ENCODE data around the gene WDR53. TPM values are rescaled to one million over a fixed set of nuclear protein-coding genes. Genes with fewer than 3 reads are reported as not detected.
"Not testable (repeated sequence)": the region's sequence is repeated elsewhere in the genome, so short reads cannot be mapped to it uniquely, and the experiment has no call there.

The WDR53 gene
- total and polyA plus RNA-seq, 3 experiments from 2014 or later, result 21.5 to 28.8 (median 26.7) TPM

DNA sequence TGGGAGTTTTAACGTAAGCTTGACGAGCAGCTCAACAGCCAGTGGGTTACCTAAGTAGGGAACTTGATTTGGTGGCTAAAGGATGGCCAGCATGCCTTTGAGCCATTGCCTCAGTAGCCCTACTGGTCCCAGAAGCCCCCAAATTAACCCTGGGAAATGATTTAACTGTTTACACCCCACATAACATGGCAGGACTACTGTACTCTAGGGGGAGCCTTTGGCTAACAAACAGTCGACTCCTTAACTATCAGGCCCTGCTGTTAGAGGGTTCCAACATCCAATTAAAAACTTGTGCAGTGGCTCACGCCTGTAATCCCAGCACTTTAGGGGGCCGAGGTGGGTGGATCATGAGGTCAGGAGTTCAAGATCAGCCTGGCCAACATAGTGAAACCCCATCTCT lies 43.8 kb downstream of the WDR53 start:
- H3K9me3 Mint-ChIP-seq, result peaks cover 18 to 27% (median 22%) of the 10 kb centered on the region in 5 donors
- H3K27me3 Mint-ChIP-seq, result peaks cover 5 to 12% of the 10 kb centered on the region in 2 donors
- peaks cover 0 to 16% (median 5%) of the 10 kb centered on the region in 3 donors for H3K36me3 Mint-ChIP-seq
- Histone ChIP-seq H3K4me3 (ENCODE audit: low read length) (no peak overlapping the region), H3K36me3 (ENCODE audit: insufficient read depth, low read length) (no peaks in the 10 kb centered on the region), H3K27me3 (ENCODE audit: insufficient read depth, low read length, poor library complexity, severe bottlenecking) (no peaks in the 10 kb centered on the region), H3K9me3 (ENCODE audit: low read length) (peaks cover 10% of the 10 kb centered on the region), H3K4me1 (ENCODE audit: insufficient read depth, low read length) (no peaks in the 10 kb centered on the region), H3K27ac (ENCODE audit: low read depth, low read length) (no peak overlapping the region)
- H3K4me3 Mint-ChIP-seq, result no peak overlapping the region
- ChIA-PET POLR2A (no interaction called here), CTCF (interaction anchor here (1.2 to 1.4 kb wide), 2 partner anchors 12 to 18 kb away, joined by 3 read pairs; no protein-coding TSS in a partner anchor)
- H3K4me1 Mint-ChIP-seq, result peaks cover 0 to 9% (median 1%) of the 10 kb centered on the region in 3 donors
- no peak overlapping the region for H3K27ac Mint-ChIP-seq
- no peak for DNase-seq

DNA sequence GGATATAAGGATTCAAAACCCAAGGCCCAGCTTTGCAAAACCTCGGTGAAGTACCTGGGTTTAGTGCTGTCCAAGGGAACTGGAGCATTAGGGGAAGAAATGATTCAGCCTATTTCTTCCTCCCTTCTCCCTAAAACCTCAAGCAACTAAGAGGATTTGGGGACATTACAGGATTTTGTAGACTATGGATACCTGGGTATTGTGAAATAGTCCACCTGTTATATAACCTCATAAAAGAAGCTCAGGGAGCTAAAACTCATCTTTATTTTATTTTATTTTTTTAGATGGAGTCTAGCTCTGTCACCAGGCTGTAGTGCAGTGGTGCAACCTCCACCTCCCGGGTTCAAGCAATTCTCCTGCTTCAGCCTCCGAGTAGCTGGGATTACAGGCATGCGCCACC lies 44.5 kb downstream of the WDR53 start:
- H3K9me3 ChIP-seq (ENCODE audit: low read length), result peaks cover 16% of the 10 kb centered on the region
- no peak overlapping the region for H3K27ac ChIP-seq (ENCODE audit: low read depth, low read length)
- CTCF ChIA-PET, result interaction anchor here (1.4 to 2.5 kb wide), 3 partner anchors 17 to 270 kb away, joined by 3 to 20 read pairs (median 3); no protein-coding TSS in a partner anchor
- POLR2A ChIA-PET, result no interaction called here
- H3K36me3 ChIP-seq (ENCODE audit: insufficient read depth, low read length), result no peaks in the 10 kb centered on the region
- Mint-ChIP-seq H3K27me3 (peaks cover 5 to 12% of the 10 kb centered on the region in 2 donors), H3K36me3 (peaks cover 0 to 18% (median 6%) of the 10 kb centered on the region in 3 donors), H3K4me3 (no peak overlapping the region), H3K9me3 (peaks cover 25 to 34% (median 29%) of the 10 kb centered on the region in 5 donors), H3K4me1 (peaks cover 0 to 6% (median 3%) of the 10 kb centered on the region in 3 donors), H3K27ac (no peak overlapping the region)
- no peak for DNase-seq
- no peak overlapping the region for H3K4me3 ChIP-seq (ENCODE audit: low read length)
- H3K4me1 ChIP-seq (ENCODE audit: insufficient read depth, low read length), result no peaks in the 10 kb centered on the region
- no peaks in the 10 kb centered on the region for H3K27me3 ChIP-seq (ENCODE audit: insufficient read depth, low read length, poor library complexity, severe bottlenecking)

DNA sequence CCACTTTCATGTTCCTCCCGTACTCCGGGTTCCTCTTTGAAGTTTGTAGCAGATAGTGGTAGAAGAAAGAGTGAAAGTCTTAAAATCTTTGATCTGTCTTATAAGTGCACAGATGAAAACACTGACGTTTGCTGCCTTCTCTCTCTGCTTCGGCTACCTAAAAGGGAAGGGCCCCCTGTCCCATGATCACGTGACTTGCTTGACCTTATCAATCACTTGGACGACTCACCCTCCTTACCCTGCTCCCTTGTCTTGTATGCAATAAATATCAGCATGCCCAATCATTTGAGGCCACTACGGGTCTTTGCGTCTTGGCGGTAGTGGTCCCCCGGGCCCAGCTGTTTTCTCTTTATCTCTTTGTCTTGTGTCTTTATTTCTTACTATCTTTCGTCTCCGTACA lies 47.1 kb downstream of the WDR53 start:
- CTCF ChIA-PET, result interaction anchor here (1.4 to 2.5 kb wide), 2 partner anchors 267 to 268 kb away, joined by 7 to 20 read pairs; no protein-coding TSS in a partner anchor
- H3K27ac ChIP-seq (ENCODE audit: low read depth, low read length); H3K4me1 Mint-ChIP-seq; H3K27ac Mint-ChIP-seq; H3K27me3 ChIP-seq (ENCODE audit: insufficient read depth, low read length, poor library complexity, severe bottlenecking); H3K4me1 ChIP-seq (ENCODE audit: insufficient read depth, low read length); H3K36me3 ChIP-seq (ENCODE audit: insufficient read depth, low read length); H3K4me3 Mint-ChIP-seq; POLR2A ChIA-PET; DNase-seq; H3K4me3 ChIP-seq (ENCODE audit: low read length): not testable (repeated sequence)
- Mint-ChIP-seq H3K36me3 (peaks cover 0 to 22% (median 6%) of the 10 kb centered on the region in 3 donors), H3K27me3 (peaks cover 5 to 13% of the 10 kb centered on the region in 2 donors), H3K9me3 (peaks cover 28 to 49% (median 44%) of the 10 kb centered on the region in 5 donors)
- H3K9me3 ChIP-seq (ENCODE audit: low read length), result peaks cover 25% of the 10 kb centered on the region

DNA sequence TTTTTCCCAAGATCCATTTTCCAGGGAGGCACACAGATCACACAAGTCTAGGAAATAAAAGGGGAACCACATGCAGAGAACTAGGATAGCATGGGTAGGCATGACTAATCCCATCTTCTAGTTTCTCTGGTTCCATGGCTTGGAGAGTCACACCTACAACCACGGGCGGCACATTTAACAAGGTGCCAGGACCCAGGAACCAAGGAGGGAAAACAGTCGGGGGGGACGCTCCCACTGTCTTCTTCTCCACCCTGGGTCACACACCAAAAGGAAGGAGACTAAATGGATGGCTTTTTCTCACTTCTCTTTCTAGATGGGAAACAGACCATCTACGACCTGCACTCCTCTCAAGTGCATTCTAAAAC lies 48.7 kb downstream of the WDR53 start:
- Mint-ChIP-seq H3K36me3 (peaks cover 0 to 22% (median 6%) of the 10 kb centered on the region in 3 donors), H3K4me3 (peak overlapping the region in 1 of 7 donors; percentile 23), H3K9me3 (peaks cover 28 to 52% (median 47%) of the 10 kb centered on the region in 5 donors), H3K27ac (no peak overlapping the region), H3K27me3 (peaks cover 2 to 9% of the 10 kb centered on the region in 2 donors), H3K4me1 (peaks cover 0 to 1% (median 0%) of the 10 kb centered on the region in 3 donors)
- Histone ChIP-seq H3K36me3 (ENCODE audit: insufficient read depth, low read length) (no peaks in the 10 kb centered on the region), H3K9me3 (ENCODE audit: low read length) (peaks cover 25% of the 10 kb centered on the region), H3K4me1 (ENCODE audit: insufficient read depth, low read length) (no peaks in the 10 kb centered on the region), H3K27ac (ENCODE audit: low read depth, low read length) (no peak overlapping the region), H3K27me3 (ENCODE audit: insufficient read depth, low read length, poor library complexity, severe bottlenecking) (no peaks in the 10 kb centered on the region), H3K4me3 (ENCODE audit: low read length) (no peak overlapping the region)
- ChIA-PET POLR2A (no interaction called here), CTCF (interaction anchor here (1.2 to 2.0 kb wide), 3 partner anchors 34 to 266 kb away, joined by 3 to 10 read pairs (median 7); no protein-coding TSS in a partner anchor)
- DNase-seq, result peak in 1 of 5 donors; percentile 18

DNA sequence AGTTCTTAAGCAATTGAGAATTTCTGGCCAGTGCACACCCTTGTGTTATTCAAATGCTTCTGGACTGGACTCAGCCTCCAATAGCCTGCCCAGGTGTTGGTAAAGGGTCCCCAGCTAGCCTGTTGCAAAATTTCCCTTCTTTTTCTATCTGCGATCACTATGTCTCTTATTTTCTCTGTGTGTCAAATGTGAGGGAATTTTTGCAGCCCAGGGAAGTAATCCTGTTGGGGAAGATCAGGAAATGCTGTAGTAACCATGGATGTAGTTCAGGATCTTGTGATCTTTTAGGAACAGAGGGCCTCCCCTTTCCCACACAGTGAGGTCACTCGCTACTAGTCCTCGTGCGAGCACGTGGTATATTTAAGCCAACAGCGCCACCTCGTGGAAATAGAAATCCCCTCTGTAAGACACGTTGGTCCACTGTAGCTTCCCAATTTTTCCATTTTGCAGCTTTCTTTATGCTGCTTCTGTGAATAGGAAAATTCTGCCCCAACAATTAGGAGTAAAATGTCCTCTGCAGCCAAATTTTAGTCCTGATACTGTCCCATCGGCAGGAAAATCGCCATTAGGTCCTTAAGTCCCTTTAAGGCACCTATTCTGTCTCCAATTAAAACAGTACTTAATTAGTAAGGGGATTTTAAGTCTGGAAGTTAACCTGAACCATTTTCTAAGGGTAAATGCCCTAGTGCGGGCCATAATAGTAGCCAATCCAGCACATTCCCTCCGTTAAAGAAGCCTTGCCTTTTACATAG lies 49.2 kb downstream of the WDR53 start:
- no peaks in the 10 kb centered on the region for H3K27me3 ChIP-seq (ENCODE audit: insufficient read depth, low read length, poor library complexity, severe bottlenecking)

DNA sequence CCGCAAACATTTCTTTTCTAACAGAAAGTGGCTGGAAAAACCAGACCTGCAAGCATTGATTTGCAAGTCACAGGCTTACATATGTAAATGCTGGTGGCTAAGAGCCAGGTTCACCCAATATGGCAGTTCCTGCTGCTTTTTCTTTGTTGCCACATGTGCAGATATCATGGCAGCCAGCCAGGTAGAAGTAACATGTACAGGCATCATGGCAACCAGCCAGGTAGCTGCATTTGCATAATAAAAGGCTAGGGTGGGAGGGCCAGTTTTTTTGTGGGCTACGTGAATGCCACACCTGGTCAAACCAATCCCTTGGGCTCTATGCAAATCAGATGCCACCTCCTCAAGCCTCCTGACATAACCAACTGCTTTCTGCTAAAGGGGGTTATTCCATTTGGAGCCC lies 50.4 kb downstream of the WDR53 start:
- Histone ChIP-seq H3K4me1 (ENCODE audit: insufficient read depth, low read length) (no peaks in the 10 kb centered on the region), H3K27me3 (ENCODE audit: insufficient read depth, low read length, poor library complexity, severe bottlenecking) (no peaks in the 10 kb centered on the region), H3K27ac (ENCODE audit: low read depth, low read length) (no peak overlapping the region), H3K9me3 (ENCODE audit: low read length) (peaks cover 25% of the 10 kb centered on the region), H3K36me3 (ENCODE audit: insufficient read depth, low read length) (no peaks in the 10 kb centered on the region), H3K4me3 (ENCODE audit: low read length) (no peak overlapping the region)
- Mint-ChIP-seq H3K27me3 (peaks cover 2 to 9% of the 10 kb centered on the region in 2 donors), H3K36me3 (peaks cover 0 to 27% (median 6%) of the 10 kb centered on the region in 3 donors), H3K9me3 (peaks cover 28 to 52% (median 47%) of the 10 kb centered on the region in 5 donors), H3K4me1 (peaks cover 0 to 1% (median 0%) of the 10 kb centered on the region in 3 donors), H3K4me3 (no peak overlapping the region), H3K27ac (no peak overlapping the region)
- no peak for DNase-seq
- CTCF ChIA-PET, result interaction anchor here (1.3 to 2.2 kb wide), 3 partner anchors 10 to 264 kb away, joined by 4 to 10 read pairs (median 6); no protein-coding TSS in a partner anchor
- POLR2A ChIA-PET, result no interaction called here

More for the DNA sequence above, 49.2 kb downstream of the WDR53 start:
- no peak overlapping the region for H3K27ac ChIP-seq (ENCODE audit: low read depth, low read length)
- Mint-ChIP-seq H3K9me3 (peaks cover 28 to 52% (median 47%) of the 10 kb centered on the region in 5 donors), H3K4me3 (no peak overlapping the region), H3K4me1 (peaks cover 0 to 1% (median 0%) of the 10 kb centered on the region in 3 donors), H3K27ac (no peak overlapping the region), H3K27me3 (peaks cover 2 to 9% of the 10 kb centered on the region in 2 donors), H3K36me3 (peaks cover 0 to 22% (median 6%) of the 10 kb centered on the region in 3 donors)
- peak; percentile 28 to 72 (median 40) for DNase-seq
- H3K4me1 ChIP-seq (ENCODE audit: insufficient read depth, low read length), result no peaks in the 10 kb centered on the region
- H3K36me3 ChIP-seq (ENCODE audit: insufficient read depth, low read length), result no peaks in the 10 kb centered on the region
- ChIA-PET CTCF (interaction anchor here (0.8 to 2.2 kb wide), 4 partner anchors 10 to 265 kb away, joined by 3 to 10 read pairs (median 4); no protein-coding TSS in a partner anchor), POLR2A (no interaction called here)
- H3K4me3 ChIP-seq (ENCODE audit: low read length), result no peak overlapping the region
- H3K9me3 ChIP-seq (ENCODE audit: low read length), result peaks cover 25% of the 10 kb centered on the region

DNA sequence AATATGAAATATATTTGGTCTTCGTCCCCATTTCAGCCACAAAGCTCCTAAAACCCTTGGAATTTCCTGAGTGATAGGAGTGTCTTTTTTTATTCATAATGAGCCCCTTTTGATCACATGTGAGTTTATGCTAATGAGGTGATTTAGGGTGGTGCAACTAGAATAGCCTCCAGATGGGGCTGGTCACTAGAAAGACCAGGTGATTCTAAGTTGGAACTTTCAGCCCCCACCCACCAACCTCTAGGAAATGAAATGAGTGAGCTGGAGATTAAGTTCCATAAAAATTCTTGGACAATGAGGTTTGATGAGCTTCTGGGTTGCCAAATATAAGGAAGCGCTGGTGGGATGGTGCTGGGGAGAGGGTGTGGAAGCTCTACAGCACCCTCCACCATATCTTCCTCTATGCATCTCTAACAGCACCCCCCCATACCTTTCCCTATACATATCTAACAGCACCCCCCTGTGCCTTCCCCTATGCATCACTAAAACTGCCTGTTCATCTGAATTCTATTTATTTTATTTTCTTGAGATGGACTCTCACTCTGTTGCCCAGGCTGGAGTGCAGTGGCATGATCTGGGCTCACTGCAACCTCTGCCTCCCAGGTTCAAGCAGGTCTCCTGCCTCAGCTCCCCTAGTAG lies 51.1 kb downstream of the WDR53 start:
- Mint-ChIP-seq H3K4me1 (peaks cover 0 to 1% (median 0%) of the 10 kb centered on the region in 3 donors), H3K9me3 (peaks cover 28 to 49% (median 47%) of the 10 kb centered on the region in 5 donors), H3K27ac (peak overlapping the region in 1 of 8 donors; percentile 50), H3K4me3 (no peak overlapping the region), H3K27me3 (peaks cover 2 to 9% of the 10 kb centered on the region in 2 donors), H3K36me3 (peaks cover 0 to 27% (median 6%) of the 10 kb centered on the region in 3 donors)
- POLR2A ChIA-PET, result no interaction called here
- H3K9me3 ChIP-seq (ENCODE audit: low read length), result peaks cover 25% of the 10 kb centered on the region
- H3K4me3 ChIP-seq (ENCODE audit: low read length), result no peak overlapping the region
- DNase-seq, result no peak
- no peak overlapping the region for H3K27ac ChIP-seq (ENCODE audit: low read depth, low read length)
- no peaks in the 10 kb centered on the region for H3K36me3 ChIP-seq (ENCODE audit: insufficient read depth, low read length)
- H3K4me1 ChIP-seq (ENCODE audit: insufficient read depth, low read length), result no peaks in the 10 kb centered on the region
- H3K27me3 ChIP-seq (ENCODE audit: insufficient read depth, low read length, poor library complexity, severe bottlenecking), result no peaks in the 10 kb centered on the region
- CTCF ChIA-PET, result interaction anchor here (0.9 to 2.2 kb wide), 4 partner anchors 9 to 444 kb away, joined by 3 to 6 read pairs (median 4); no protein-coding TSS in a partner anchor

Measured in CD8-positive, alpha-beta memory T cell (primary cell).